GM18520 (cell line): ENCODE measurements around the gene ETFDH.
"Not testable (repeated sequence)": the region's sequence is repeated elsewhere in the genome, so short reads cannot be mapped to it uniquely, and the experiment has no call there.

Experiments used
- ATAC-seq: cut with Tn5 transposase; IDR thresholded peaks from one replicate; pipeline ENCODE4 v1.9.1; 2021; ENCODE audit not compliant: unreplicated experiment

ETFDH gene

DNA sequence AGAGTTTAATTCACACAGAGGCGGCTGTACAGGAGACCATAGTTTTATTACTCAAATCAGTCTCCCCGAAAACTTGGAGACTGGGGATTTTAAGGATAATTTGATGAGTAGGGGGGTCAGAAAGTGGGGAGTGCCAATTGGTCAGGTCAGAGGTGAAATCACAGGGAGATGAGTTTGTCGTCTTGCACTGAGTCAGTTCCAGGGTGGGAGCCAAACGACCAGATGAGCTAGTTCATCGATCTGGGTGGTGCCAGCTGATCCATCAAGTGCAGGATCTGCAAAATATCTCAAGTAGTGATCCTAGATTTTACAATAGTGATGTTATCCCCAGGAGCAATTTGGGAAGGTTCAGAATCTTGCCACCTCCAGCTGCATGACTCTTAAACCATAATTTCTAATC, 4.0 kb downstream of the ETFDH start:
- no peak for ATAC-seq

DNA sequence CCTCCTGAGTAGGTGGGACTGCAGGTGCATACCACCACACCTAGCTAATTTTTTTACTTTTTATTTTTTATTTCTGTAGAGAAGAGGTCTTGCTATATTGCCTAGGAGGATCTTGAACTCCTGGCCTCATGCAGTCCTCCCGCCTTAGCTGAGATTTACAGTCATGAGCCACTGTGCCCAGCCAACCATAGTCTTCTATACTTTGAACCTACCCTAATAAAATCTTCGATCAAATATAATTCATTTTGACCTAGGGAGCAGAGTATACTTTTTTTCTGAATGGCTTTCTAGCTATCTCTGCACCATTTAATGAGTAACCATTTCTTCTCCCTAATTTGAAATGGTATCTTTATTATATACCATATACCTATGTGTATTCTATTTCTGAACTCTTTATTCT, 6.7 kb downstream of the ETFDH start:
- ATAC-seq = no peak

DNA sequence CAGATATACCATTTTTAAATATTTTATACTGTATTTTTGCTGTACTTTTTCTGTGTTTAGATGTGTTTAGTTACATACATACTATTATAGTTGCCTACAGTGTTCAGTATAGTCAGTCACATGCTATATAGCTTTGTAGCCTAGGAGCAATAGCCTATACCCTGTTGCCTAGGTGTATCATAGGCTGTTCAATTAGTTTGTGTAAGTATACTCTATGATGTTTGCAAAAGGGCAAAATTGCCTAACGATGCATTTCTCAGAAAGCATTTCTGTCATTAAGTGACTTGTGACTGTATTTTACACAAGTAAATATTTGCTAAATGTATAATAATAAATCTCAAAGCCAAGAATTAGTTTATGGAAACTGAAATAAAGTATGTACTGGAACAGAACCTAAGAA, 9.5 kb downstream of the ETFDH start:
- no peak for ATAC-seq

DNA sequence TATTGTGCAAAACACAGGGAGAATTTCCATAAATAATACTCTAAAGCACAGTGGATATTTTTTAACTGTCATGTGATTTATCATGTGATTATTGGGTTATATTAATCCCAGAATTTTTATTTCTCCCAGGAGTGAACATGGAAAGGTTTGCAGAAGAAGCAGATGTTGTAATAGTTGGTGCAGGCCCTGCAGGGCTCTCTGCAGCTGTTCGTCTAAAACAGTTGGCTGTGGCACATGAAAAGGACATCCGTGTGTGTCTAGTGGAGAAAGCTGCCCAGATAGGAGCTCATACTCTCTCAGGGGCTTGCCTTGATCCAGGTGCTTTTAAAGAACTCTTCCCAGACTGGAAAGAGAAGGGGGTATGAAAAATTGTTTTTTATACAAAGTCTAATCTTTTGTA, 10.0 kb downstream of the ETFDH start:
- no peak for ATAC-seq

DNA sequence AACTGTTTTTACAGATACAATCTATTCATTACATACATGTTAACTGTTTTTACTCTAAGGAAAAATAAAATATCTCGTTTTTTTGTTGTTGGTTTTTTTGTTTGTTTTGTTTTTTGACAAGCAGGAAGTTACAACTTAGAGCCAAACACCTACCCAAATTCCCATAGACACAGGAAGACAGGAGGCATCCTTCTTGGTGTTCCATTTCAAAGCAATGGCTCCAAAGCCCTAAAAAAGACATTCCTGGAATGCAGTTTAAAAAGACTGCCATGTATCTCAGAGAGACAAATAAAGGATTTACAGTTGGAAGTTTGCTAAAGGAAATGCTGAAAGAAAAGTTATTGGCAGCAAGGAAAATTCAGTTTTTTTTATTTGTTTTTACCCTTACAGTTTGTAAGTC, 16.7 kb downstream of the ETFDH start:
- no peak for ATAC-seq

DNA sequence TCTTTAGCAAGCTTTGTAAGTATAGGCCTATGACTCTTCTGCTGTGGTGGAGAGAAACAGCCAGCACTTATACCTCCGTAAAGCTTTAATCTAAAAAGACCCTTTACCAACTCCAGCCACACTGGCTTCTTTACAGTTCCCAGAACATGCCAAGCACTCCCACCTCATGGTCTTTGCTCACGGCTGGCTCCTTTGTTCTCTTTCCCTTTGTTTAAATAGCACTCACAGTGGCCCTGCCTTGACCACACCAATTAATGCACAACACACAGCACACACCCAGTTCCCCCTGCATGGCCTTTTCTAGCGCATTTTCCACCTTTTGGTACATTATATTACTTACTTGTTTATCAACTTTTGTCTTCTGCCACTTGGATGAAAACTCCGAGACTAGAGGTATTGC, 32.2 kb downstream of the ETFDH start:
- no peak for ATAC-seq

DNA sequence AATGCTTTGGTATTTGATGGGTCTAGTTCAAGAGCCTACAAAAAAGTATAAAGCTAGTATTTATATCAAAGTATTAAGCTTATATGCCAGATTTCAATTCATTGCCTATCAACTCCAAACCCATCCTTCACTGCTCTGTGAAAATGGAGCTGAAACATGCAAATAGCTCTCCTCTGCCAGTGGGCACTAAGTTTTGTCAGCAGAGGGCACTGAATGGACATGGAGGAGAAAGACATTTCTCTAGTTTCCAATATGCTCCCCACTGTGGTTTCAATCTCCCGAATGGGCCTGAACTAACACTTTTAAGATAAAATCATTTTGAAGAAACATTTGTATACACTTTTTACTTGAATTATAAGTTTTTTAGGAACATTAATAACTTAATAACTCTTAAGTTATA, 38.7 kb downstream of the ETFDH start:
- ATAC-seq = no peak

DNA sequence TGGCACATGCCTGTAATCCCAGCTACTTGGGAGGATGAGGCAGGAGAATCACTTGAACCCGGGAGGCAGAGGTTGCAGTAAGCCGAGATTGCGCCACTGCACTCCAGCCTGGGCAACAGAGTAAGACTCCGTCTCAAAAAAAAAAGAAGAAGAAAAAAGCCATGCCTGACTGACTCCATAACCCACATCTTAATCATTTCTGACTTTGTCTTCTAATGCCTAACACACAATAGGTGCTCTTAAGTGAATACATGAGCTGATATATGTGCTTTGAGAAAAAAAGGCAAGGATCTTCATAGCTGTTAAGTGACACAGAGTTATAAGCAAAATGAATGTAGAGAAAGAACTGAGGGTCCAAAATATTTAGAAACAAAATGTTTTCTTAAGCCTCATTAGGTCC, 40.5 kb downstream of the ETFDH start:
- not testable (repeated sequence) for ATAC-seq

DNA sequence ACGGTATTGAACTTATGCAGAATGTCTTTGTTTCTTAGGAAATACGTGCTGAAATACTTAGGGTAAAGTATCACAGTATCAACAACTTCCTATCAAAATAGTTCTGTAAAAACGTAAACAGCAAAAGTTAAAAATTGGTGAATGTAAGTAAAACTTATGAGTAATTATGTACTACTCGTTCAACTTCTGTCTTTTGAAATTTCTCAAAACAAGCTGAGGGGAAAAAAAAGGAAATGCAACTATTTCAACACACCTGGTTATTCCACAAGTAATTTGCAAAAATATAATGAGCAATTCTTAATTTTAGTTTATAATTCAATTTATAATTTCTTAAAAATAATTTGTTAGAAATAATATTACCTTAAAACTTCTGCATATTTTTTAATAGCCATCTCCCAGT, 42.8 kb downstream of the ETFDH start:
- ATAC-seq = no peak

DNA sequence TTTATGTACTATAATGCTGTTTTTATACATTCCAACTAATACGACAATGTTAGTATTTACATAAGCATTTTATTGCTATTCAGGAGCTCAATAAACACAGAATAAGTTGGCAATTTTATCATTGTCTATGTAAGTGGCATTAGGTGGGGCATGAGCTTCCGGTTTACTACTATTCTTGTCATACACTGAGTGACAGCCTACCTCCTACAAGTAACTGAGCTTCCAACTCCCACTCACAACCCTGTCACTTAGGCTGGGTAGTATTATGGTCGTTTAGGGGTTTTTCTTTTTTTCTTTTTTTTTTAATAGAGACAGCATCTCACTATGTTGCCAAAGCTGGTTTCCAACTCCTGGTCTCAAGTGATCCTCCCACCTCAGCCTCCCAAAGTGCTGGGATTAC, 43.7 kb downstream of the ETFDH start:
- ATAC-seq = no peak

DNA sequence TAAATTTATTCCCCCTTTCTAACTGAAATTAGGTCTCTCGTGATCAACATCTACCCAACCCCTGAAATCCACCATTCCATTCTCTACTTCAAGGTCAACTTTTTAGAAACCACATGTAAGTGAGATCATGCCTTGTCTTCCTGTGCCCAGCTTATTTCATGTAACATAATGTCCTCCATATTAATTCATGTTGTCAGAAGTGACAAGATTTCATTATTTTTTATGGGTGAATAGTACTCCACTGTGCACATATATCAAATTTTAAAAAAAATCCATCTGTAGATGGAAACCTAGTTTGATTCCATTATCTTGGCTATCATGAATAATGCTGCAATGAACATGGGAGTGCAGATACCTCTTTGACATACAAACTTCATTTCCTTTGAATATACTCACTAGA, 49.6 kb downstream of the ETFDH start:
- no peak for ATAC-seq

DNA sequence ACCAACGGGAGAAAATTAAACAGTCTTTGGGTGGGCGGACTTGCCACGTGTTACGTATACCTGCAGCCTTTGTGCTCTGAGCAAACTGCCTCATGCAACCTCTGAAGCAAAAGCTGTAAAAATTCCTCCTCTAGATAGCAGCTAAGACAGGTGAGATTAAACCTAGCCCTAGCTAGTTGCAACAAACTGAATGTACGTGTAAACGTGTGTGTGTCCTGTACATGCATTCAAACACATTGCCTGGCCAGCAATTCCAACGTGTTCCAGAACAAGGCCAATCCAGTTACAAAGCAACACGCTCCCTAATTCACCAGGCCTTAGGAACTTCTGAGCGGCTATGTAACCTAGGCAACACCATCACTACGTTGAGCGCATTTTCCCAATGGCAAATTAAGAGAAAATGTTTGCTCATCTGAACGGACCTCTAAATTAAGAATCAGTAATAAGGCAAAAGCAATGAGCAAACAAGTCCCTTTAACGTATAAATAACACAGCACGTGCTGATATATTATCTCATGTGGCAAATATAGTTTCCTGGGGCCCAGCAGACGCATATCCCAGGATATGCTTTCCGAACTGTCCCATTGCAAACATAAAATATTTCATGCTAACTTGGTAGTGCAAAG, 50.3 kb downstream of the ETFDH start:
- ATAC-seq = no peak

DNA sequence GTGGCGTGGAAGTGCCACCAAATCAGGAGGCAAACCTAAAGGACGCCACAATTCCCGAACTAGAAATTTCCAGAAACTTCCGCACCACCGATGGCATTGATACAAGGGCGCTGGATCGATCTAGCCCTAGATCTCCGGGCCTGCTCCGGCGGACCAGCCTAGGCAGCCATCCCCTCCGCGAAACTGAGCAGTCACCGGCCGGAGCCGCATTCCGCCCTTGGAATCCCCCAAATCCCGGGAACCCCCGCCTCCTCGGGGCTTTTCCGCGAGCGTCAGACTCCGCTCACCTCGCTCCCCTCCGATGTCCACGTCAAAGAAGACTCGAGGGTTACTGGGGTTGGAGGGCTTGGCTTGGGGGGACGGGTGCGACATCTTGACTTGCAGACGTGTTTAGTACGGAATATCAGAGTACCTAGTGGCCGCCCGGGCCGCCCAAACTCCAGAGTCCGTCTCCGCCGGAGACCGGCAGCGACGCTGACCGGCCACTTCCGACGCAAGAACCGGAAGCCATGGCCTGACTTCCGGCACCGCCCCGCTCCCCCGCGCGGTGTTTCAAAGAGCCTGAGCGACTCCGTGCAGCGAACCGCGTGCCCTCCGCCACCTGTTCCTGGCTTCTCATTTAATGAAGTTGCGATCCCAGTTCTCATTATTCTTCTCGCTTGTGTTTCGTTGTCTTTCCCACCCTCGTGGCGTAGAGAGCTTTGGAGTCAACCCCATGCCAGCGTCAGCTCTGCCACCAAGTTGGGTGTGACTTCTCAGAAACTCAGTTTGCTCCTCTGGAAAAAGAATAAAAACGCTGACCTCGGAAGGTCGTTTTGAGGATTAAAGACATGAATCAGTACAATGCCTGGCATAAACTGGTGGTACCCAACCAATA, 51.1 kb downstream of the ETFDH start, which contains the start of gene PPID:
TSS of gene PPID (minus strand) at position 480 of the 877 bp plus-strand sequence. CDS start at position 372, 108 bp downstream.
- ATAC-seq = peak; percentile 93

DNA sequence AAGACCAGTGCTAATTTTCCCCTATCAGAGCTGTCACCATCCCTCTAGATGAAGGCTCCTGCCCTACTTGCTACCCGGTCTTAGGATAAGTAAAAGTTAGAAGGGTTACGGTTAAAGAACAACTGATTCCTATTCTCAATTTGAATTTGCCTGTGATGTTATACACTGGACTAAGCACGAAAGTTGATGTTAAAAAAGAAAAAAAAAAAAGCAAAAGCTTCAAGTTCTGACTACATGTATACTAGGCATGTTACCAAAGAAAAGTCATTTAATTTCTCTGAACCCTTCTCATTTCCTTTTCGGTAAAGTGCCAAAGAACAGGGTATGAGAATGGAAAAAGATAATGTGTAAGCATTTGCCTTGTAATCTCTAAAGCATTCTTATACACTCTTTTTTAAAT, 52.5 kb downstream of the ETFDH start:
- ATAC-seq = no peak

DNA sequence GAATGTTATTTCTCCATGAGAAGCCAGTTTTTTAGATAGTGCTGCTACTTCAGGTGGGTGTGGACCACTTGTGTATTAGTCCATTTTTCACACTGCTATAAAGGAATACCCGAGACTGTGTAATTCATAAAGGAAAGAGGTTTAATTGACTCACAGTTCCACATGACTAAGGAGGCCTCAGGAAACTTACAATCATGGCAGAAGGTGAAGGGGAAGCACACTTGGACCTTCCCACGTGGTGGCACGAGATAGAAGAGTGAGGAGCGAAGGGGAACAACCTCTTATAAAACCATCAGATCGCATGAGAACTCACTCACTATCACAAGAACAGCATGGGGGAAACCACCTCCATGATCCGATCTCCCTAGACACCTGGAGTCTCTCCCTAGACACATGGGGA, 54.5 kb downstream of the ETFDH start:
- ATAC-seq = no peak

DNA sequence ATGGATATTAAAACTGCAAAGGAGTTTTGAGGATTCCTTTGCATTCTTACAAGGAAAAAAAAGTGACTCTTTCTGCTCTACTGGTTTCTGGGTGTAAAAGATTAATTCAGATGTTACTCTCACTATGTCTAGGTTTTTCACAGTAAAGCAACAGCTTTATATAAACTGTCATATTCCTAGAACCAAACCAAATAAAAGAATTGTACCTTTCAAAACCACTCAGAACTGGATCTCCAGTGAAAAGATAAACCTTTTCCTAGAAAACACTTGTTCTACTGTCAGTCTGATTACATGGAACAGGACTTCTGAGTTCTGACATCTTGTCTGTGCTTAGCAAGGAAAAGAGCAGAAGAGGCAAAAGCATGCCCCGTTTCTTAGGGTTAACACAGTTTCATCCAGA, 56.1 kb downstream of the ETFDH start:
- ATAC-seq = no peak

DNA sequence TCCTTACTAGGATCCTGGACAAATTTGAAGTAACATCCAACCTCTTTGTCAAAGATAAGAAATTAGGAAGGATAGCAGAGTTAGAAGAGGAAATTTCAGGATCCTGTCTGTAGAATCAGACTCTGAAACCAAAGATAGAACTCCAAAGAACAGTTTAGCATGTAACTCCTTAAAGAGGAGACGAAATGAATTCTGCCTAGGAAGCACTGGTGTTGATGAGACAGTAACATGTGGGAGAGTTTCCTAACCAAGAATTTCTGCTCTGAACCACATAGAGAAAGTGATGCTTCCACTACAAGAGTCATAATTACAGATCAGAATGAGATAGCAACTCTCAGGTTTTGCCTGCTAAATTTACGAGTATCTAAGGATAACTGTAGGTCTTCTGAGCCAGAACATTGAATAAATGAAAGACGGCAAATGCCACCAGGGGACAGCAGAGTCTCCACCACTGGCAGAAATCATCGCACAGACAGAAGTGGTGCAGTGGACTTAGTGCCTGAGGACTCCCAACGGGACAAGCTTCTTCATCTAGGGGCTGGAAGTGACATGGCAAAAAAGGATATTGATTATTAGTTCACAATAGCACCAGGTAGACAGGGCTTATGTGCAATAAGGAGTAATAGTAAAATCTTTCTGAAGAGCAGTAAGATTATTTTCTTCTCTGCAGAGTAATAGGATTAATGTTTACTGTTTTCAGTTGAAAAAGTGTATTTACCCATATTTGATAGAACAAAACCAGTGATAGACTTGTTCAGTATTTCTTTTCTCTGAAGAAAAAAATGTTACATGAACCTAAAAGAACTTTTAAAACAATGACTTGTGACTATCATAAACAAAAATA, 57.8 kb downstream of the ETFDH start:
- peak; percentile 76 for ATAC-seq

DNA sequence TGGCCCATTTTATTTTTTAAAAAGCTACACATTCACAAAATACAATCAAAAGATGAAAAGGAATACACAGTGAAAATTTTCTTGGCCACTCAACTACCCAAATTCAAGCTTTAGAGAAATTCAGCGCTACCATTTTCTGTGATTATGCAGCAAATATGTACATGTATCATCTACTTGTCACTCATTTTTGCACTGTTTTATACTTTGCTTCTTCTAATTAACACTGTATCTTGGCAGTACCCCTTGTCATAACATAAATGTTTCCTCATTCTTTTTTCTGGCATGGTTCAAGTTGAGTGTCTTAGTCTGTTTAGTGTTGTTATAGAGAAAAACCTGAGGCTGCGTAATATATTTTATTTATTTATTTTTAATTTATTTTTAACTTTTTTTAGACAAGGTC, 66.8 kb downstream of the ETFDH start:
- ATAC-seq = no peak

DNA sequence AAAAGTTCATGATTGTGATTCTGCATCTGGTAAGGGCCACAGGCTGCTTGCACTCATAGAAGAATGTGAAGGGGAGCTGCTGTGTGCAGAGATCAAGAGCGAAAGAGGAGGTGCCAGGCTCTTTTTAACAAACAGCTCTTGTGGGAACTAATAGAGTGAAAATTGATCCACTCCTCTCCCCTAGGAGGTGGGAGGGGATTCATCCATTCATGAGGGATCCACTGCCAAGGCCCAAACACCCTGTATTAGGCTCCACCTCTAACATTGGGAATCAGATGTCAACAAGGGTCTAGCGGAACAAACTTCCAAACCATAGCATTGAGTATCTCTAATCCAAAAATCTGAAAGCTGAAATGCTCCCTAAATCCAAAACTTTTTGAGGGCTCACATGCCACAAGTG, 67.5 kb downstream of the ETFDH start:
- ATAC-seq = no peak

DNA sequence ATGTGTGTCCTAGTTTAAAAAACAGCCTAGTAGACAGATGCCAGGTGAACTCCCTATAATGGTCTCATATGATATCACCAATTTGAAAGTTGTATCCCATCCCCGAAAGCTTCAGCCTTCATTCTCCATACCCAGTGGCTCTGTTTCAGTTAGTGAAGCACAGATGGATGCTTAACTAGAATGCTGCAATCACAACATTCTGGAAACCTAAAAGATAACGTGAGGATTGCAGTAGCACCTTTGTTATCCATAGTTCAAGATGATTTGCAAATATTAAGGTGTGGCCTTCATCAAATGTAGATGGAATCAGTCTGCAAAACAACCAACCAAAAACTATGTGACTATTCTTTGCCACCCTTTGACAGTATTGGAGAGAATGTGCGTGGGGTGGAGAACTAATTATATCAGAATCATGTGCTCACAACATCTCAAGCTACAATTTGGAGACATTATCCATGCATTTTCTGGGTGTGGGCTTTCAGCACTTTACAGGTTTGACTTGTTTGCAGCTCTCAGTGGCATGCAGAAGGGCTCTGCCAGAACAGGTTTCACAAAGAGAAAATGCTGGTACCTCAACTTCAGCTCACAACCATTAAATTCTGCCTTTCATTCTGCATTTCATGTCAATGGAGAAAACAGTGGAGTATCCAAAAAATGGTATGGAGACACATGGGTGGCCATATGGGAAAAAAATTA, 69.4 kb downstream of the ETFDH start:
- no peak for ATAC-seq

DNA sequence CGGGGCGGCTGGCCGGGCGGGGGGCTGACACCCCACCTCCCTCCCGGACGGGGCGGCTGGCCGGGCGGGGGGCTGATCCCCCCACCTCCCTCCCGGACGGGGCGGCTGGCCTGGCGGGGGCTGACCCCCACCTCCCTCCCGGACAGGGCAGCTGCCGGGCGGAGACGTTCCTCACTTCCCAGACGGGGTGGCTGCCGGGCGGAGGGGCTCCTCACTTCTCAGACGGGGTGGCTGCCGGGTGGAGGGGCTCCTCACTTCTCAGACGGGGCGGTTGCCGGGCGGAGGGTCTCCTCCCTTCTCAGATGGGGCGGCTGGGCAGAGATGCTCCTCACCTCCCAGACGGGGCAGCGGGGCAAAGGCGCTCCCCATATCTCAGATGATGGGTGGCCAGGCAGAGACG, 74.4 kb downstream of the ETFDH start:
- not testable (repeated sequence) for ATAC-seq
